Erythroblast (primary cell): ENCODE measurements around the gene MAJIN.

Experiments used
- DNase-seq, 2 experiments: peaks; one replicate each; lab custom pipeline; 2025; lab: John Stamatoyannopoulos, UW
- GATA1 ChIP-seq: IDR thresholded peaks from 2 replicates; pipeline ENCODE4 v1.6.1; 2011; ENCODE audit warnings: low read depth, mild to moderate bottlenecking, control low read depth, low read length, moderate library complexity
- POLR2A ChIP-seq: IDR thresholded peaks from 2 replicates; pipeline ENCODE4 v1.6.1; 2011; ENCODE audit warnings: mild to moderate bottlenecking, low read length

The MAJIN gene

GRCh38 chr11:64917663-64917995, 54.3 kb downstream of the MAJIN start:
- DNase-seq = no peak

GRCh38 chr11:64916775-64917662, 54.9 kb downstream of the MAJIN start, which contains the start of gene ATG2A:
ATG2A (minus strand) TSS chr11:64917209; CDS start chr11:64917135, 74 bp downstream.
- TF ChIP-seq POLR2A (peak; percentile 86), GATA1 (no peak)
- peak; percentile 99 to 100 for DNase-seq

More at GRCh38 chr11:64917663-64917995, 54.3 kb downstream of the MAJIN start:
- TF ChIP-seq GATA1 = no peak
- TF ChIP-seq POLR2A = no peak

GRCh38 chr11:64916040-64916774, 55.7 kb downstream of the MAJIN start:
- peak; percentile 61 to 77 for DNase-seq
- no peak for TF ChIP-seq POLR2A
- no peak for TF ChIP-seq GATA1

GRCh38 chr11:64915376-64915887, 56.5 kb downstream of the MAJIN start:
- no peak for TF ChIP-seq GATA1
- TF ChIP-seq POLR2A = no peak
- DNase-seq = peak; percentile 32 to 40

GRCh38 chr11:64914123-64914522, 57.8 kb downstream of the MAJIN start:
- TF ChIP-seq GATA1 (no peak), POLR2A (no peak)
- DNase-seq = no peak

- no peak for DNase-seq
- no peak for TF ChIP-seq GATA1
- no peak for TF ChIP-seq POLR2A
Measured at GRCh38 chr11:64913171-64913727, 58.7 kb downstream of the MAJIN start.

GRCh38 chr11:64911689-64912088, 60.2 kb downstream of the MAJIN start:
- TF ChIP-seq GATA1 (no peak), POLR2A (no peak)
- no peak for DNase-seq

- TF ChIP-seq POLR2A (no peak), GATA1 (no peak)
- DNase-seq = no peak
Measured at GRCh38 chr11:64911142-64911541, 60.8 kb downstream of the MAJIN start.

GRCh38 chr11:64910451-64911093, 61.3 kb downstream of the MAJIN start:
- no peak for DNase-seq
- TF ChIP-seq GATA1 (no peak), POLR2A (no peak)

GRCh38 chr11:64909653-64910343, 62.1 kb downstream of the MAJIN start:
- TF ChIP-seq POLR2A = no peak
- TF ChIP-seq GATA1 = no peak
- no peak for DNase-seq

- no peak for DNase-seq
Measured at GRCh38 chr11:64908766-64909165, 63.1 kb downstream of the MAJIN start.

GRCh38 chr11:64906314-64906635, 65.6 kb downstream of the MAJIN start:
- DNase-seq = no peak
- TF ChIP-seq POLR2A (no peak), GATA1 (no peak)

More at GRCh38 chr11:64908766-64909165, 63.1 kb downstream of the MAJIN start:
- no peak for TF ChIP-seq GATA1
- TF ChIP-seq POLR2A = no peak

- TF ChIP-seq POLR2A (no peak), GATA1 (no peak)
- DNase-seq = no peak
Measured at GRCh38 chr11:64905516-64906313, 66.2 kb downstream of the MAJIN start.
